C4-2B (cell line): ENCODE results near the gene MDM4.
"Not testable (repeated sequence)": the region's sequence is repeated elsewhere in the genome, so short reads cannot be mapped to it uniquely, and the experiment has no call there.

Source experiments
- H3K27ac ChIP-seq: fragments of 450-650 bp; 2 replicates; pipeline ENCODE4 v1.5.1; 2017
- CTCF ChIP-seq: fragments of 450-650 bp; conservative IDR thresholded peaks from 2 replicates; pipeline ENCODE4 v1.5.1; 2017; ENCODE audit warnings: mild to moderate bottlenecking
- ZFX ChIP-seq: fragments of 450-650 bp; IDR thresholded peaks from 2 replicates; pipeline ENCODE4 v1.6.1; 2017

Gene MDM4

GRCh38 chr1:204520834-204521709, 4.9 kb downstream of the MDM4 start:
- H3K27ac ChIP-seq = no peak overlapping the region
- TF ChIP-seq CTCF = no peak
- TF ChIP-seq ZFX = no peak

- not testable (repeated sequence) for H3K27ac ChIP-seq
Measured at GRCh38 chr1:204521941-204522521, 5.8 kb downstream of the MDM4 start.

GRCh38 chr1:204523605-204524215, 7.5 kb downstream of the MDM4 start:
- no peak for TF ChIP-seq CTCF
- no peak overlapping the region for H3K27ac ChIP-seq

GRCh38 chr1:204524986-204525385, 8.8 kb downstream of the MDM4 start:
- H3K27ac ChIP-seq = no peak overlapping the region
- TF ChIP-seq ZFX (no peak), CTCF (no peak)

- H3K27ac ChIP-seq = no peak overlapping the region
- no peak for TF ChIP-seq ZFX
- TF ChIP-seq CTCF = no peak
Measured at GRCh38 chr1:204528241-204528640, 12.0 kb downstream of the MDM4 start.

- no peak overlapping the region for H3K27ac ChIP-seq
- no peak for TF ChIP-seq ZFX
- TF ChIP-seq CTCF = no peak
Measured at GRCh38 chr1:204528677-204529076, 12.5 kb downstream of the MDM4 start.

- H3K27ac ChIP-seq = no peak overlapping the region
- no peak for TF ChIP-seq ZFX
- no peak for TF ChIP-seq CTCF
Measured at GRCh38 chr1:204529371-204529895, 13.2 kb downstream of the MDM4 start.
